ENCODE data around the gene CSRP3.

Gene CSRP3

GRCh38 chr11:19243143-19243542 is 41.4 kb upstream of the CSRP3 start:
- H3K27ac ChIP-seq = peak overlapping the region; percentile 27; the same call in 1 of the 2 replicates
- no peak for TF ChIP-seq CTCF (conservative IDR thresholded peaks at IDR 0.05)
- no peak for TF ChIP-seq ZFX (IDR thresholded peaks at IDR 0.05)

- H3K27ac ChIP-seq = peak overlapping the region; percentile 84
- no peak for TF ChIP-seq CTCF (conservative IDR thresholded peaks at IDR 0.05)
- no peak for TF ChIP-seq ZFX (IDR thresholded peaks at IDR 0.05)
These were observed 40.6 kb upstream of the CSRP3 start for GRCh38 chr11:19242179-19242932.

DNA sequence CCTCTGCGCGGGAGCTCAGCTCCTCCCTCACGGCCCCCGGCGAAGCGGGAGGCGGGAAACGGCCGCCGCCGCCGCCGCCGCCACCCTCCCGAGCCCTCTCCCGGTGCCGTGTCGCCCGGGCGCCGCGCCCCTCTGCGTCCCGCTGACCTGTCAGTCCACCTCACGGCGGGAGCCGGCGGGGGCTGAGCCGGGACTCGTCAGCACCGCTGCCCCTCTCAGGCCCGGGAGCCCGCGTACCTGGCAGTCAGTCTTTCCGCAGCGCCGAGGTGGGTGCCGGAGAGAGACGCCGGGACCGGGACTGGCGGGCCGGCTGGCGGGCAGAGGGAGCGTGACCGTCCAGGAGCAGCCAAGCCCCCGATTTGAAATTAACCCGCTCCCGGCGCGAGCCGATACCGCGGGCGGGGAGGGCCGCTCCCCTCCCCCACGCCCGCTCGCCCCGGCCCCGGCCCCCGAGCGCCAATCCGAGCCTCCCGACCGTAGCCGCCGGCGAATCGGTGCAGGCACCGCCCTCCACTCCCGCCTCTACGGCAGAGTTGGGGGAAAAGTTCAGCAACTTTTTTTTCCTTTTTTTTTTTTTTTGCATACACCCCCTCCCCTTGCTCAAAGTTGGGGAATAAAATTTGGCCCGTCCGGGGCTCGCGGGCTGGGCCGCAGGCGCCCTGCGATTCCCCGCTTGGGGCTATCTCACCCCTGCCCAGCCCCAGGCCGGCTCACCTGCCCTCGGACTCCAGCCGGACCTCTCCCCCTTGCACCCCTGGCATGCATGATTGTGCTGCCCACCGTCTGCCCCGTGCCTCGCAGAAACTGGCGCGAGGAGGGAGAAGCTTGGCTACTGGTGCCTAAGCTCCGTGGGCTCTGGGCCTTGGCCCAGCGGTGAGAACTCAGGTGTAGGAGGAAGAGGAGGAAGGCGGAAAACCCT is 39.7 kb upstream of the CSRP3 start:
- no peak for TF ChIP-seq CTCF (conservative IDR thresholded peaks at IDR 0.05)
- TF ChIP-seq ZFX (IDR thresholded peaks at IDR 0.05) = peak; percentile 44
- peak overlapping the region; percentile 84 for H3K27ac ChIP-seq

- H3K27ac ChIP-seq = peak within 1 kb of the TSS; percentile 84
- TF ChIP-seq ZFX (IDR thresholded peaks at IDR 0.05) (no peak), CTCF (conservative IDR thresholded peaks at IDR 0.05) (no peak)
These were observed 38.9 kb upstream of the CSRP3 start, which contains the start of gene E2F8 for GRCh38 chr11:19240420-19241259. Gene E2F8, minus strand, starts transcription at chr11:19240945. Its CDS starts 824 bp downstream, at chr11:19240121.

DNA sequence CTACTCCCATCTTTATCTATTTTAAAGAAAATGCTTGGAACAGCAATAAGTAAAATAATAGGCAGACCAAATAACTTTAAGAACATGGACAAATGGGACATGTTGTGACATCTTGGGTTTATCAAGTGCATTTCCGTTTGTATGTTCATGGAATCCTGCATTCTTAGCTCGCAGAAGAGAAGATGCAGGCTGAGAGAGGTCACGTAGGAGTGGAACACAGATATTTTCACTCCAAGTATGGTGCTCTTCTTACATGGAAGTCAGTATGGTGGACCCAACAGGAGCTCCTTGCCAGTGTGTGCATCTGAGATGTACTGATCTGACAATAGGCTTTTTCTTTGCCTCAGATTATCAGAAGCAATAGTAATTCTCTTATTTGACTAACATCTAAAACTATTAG is 37.3 kb upstream of the CSRP3 start:
- H3K27ac ChIP-seq = no peak overlapping the region

DNA sequence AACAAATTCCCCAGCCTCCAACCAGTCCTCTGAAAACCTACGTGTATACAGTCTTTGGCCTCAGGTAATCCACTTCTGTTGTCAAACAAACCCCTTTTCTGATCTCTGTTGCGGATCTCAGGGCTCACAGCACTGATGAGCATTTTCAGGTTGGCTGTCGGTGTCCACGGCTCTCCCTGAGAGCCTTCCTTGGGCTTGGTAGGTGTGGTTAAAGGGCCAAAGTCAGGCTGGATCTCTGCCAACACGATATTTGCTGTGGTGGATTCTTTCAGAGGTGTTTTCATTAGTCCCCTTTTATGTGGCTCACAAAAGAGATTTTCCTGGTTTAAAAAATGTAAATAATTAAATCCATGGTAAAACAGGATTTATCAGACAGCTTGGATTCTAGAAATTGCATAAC is 36.0 kb upstream of the CSRP3 start:
- H3K27ac ChIP-seq = no peak overlapping the region
- no peak for TF ChIP-seq CTCF (conservative IDR thresholded peaks at IDR 0.05)
- TF ChIP-seq ZFX (IDR thresholded peaks at IDR 0.05) = no peak

More for the DNA sequence above, 37.3 kb upstream of the CSRP3 start:
- TF ChIP-seq ZFX (IDR thresholded peaks at IDR 0.05) = no peak
- TF ChIP-seq CTCF (conservative IDR thresholded peaks at IDR 0.05) = no peak
